Esophagus mucosa (tissue), 1 donor: ENCODE results near the gene MOB1A. TPM values are rescaled to one million over a fixed set of nuclear protein-coding genes. Genes with fewer than 3 reads are reported as not detected.
"Not testable (repeated sequence)": the region's sequence is repeated elsewhere in the genome, so short reads cannot be mapped to it uniquely, and the experiment has no call there.

Source experiments
- ATAC-seq: fragments of 200-7000 bp; cut with Tn5 transposase; one replicate; pipeline ENCODE4 v1.9.1; 2020
- total RNA-seq: library from RNA; stranded (reverse); gene quantifications from one replicate; pipeline ENCODE4 v1.2.4, GENCODE V29; 2023
- donor health status: DM: yes; HTN: yes; CAD: no.

MOB1A gene
- total RNA-seq = 81.3 TPM

DNA sequence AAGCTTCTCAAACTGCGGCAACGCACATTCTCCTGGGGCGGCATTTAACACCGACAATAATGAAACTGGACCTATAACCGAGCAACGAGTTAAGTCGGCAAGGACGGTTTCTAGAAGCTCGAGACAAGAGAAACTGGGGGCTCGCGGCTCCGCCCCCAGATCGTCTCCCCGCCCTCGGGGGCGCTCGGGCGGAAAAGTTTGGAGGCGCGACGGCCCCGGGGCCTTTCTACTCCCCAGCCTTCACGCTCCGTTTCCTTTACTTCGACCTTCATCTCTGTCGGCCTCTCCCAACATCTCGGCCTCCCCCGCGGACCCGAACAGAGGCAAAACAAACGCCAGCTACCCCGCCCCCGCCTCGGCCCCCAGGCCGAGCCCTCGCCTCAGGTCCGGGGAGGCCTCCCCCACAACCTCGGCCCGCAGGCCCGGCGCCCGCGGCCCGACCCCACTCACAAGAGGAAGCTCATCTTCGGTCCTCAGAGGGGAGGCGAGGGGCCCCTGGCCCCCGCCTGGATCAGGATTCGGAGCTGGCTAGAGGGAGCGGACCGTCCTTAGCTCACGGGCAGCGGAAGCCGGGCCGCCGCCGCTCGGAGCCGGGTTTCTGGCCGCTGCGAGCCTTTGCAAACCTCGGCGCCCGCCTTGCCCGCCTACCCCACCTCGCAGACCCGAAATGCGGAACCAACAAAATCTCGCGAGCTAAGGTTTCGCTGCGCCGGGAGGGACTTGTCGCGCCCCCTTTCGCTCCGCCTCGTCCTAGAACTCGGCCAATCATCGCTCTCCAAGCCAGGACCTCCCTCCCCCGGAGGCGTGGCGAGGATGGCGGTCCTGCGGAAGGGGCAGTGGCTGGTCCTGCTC lies at the start of gene MOB1A:
MOB1A (minus strand) TSS at position 669 of the 852 bp plus-strand sequence; CDS start at position 464, 205 bp downstream.
- ATAC-seq = peak; percentile 98

DNA sequence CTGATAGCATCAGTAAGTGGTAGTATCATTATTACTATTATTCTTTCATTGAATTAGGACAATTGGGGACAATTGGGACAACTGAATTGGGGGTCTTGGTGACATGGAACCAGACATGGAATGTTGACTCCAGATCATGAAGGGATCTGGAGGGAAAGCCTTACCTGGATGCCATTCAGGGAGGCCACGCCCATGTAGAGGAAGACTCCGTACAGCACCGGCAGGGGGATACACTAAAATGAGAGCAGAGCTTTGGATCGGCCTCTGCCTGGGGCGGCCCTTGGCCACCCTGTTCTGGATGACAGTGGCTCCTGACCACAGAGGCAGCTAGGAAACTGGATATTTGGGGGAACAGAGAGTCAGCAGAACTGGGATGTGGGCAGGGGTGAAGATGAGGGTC lies 49.0 kb upstream of the MOB1A start:
- ATAC-seq = no peak

DNA sequence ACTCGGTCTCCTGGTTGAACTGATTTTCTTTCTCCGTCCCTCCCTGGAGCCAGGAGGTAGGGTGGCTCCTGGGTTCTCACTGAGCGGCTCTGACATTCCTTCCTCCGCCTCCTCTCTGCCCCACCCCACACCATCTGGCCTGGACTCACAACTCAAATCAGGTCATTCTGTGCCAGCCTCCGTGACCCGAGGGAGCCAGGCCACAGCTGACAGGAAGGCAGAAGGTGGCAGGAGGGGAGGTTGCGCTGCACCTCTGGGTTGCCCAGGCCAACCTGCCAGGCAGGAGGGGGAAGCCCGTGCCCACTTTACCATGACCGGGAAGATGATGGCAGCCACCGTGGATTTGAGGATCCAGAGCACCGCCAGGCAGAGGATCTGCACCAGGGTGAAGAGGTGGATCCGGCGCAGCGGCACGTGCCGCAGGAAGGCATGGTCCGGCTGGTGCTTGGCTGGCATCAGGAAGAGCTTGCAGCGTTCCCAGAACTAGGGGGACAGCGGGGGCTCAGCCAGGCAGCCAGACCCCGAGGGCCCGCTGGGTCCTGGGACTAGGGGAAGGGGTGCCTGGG lies 48.1 kb upstream of the MOB1A start:
- ATAC-seq = peak; percentile 77

DNA sequence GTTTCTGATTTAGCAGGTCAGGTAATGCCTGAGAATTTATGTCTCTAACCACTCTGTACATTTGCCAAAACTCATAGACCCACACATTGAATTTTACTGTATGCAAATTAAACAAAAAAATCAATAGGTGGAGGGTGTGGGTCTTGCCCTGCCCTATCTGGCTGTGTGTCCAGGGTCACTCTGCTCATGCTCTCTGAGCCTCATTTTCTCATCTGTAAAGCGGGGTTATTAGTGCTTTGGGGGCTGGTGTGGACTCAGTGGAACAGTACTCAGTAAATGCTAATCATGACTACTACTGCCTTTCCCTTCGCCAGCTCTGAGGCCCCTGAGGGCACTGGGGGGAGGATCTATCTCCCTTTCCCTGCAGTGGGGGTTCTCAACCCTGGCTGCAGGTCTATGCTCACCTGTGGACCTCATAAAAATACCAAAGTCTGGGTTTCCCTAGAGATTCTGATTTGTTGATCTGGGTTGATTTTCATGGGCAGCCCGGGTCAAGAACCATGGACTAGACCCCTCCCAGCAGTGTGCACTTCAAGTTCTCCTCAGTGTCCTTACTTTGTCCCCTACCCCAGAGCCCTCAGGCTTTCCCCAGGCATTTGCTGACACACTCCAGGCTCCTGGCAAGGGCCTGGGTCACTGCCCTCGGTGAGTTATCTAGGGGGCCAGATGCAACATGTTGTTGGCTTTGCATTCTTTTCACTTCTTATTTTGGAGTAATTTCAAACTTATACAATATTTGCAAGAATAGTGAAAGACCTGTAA lies 47.2 kb upstream of the MOB1A start:
- ATAC-seq = no peak

DNA sequence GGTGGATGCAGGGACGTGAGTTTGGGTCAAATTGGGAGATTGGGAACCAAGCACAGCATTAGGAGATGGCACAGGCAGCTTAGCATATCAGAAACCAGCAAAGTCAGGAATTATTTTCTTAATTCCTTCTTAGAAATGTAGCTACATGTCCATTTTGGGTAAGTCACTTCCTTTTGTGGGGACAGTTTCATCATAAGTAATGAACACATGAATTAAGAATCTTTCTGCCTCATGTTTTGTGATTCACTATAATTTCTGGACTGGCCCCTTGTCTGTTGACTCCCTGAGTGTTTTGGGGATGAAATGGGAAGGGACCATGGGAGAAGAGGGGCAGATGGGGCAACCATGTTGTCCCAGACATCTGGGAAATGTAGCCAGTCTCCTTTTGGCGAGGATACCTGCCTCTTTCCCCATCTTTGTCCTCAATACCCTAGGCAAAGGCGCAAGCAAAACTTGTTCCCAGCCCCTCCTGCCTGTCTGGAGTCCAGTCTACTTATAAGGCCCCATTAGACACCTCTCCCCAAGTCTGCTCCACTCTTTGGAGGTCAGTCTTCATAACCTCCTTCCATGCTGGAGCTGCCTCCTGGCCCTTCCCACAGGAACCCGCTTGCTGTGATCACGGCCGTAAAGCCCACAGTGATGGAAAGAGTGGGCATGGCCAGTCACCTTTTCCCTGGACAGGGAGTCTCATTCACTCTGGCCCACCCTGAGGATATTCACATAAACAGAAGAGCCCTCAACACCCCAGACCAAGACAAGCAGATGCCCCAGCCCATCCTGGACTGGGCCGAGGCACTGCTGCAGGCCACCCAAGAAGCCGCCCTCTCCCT lies 45.5 kb upstream of the MOB1A start:
- ATAC-seq = no peak

DNA sequence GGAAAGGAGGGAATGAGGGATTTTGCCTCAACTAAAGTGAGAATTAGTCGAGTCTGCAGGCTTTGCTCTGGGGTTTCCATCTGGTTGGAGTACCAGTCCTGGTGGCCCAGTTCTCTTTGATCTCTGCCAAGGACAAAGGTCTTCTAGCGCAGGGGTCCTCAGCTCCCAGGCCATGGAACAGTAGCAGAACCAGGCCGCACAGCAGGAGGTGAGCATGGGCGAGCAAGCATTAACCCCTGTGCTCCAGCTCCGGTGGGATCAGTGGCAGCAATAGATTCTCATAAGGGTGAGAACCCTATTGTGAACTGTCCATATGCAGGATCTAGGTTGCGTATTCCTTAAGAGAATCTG lies 43.6 kb upstream of the MOB1A start:
- no peak for ATAC-seq

DNA sequence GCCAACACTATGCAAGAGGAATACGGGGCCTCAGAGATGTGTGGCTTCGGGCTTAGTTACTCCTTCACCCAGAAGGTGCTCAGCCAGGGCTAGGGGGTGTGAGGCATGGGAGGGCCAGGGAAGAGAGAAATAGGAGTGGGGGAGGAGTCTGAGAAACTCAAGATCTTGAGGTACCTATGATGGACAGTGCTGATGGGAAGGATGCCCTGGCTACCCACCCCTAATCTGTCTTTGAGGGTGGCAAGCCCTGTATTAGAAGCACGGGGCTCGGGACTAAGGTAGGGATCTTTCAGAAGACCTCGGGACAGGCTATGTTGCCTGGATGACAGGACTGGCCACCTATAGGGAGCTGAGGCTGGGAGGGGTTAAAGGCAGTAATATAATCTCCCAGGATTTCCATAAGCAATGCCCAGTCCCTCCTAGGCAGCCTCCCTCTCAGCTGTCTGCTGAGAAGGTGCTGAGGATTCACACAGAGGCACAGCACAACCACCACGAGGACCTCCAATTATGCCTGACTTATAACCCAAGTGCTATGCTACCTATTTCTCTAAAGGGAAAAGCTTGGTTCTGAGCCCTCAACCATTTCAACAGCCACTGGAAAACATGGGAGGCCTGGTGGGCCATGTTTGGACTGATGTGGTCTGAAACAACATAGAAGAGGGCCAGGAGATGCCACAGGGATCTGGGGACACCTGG lies 43.1 kb upstream of the MOB1A start:
- ATAC-seq = peak; percentile 5

DNA sequence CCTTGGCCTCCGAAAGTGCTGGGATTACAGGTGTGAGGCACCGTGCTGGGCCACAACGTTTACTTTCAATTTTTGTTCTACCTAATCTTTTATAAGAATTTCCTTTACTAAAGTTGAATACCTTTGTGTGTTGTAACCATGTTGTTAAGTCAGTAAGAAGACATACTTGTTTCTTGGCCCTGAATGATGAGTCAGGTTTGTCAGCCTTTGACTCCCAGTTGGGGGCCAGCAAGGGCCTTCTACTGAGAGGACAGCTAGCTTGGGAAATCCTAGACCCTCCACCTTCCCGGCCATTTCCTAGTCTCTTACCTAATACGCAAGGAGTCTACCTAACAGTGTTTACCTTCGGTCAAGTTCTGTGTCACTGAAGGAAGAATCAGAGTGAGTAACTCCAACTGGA lies 42.4 kb upstream of the MOB1A start:
- no peak for ATAC-seq

DNA sequence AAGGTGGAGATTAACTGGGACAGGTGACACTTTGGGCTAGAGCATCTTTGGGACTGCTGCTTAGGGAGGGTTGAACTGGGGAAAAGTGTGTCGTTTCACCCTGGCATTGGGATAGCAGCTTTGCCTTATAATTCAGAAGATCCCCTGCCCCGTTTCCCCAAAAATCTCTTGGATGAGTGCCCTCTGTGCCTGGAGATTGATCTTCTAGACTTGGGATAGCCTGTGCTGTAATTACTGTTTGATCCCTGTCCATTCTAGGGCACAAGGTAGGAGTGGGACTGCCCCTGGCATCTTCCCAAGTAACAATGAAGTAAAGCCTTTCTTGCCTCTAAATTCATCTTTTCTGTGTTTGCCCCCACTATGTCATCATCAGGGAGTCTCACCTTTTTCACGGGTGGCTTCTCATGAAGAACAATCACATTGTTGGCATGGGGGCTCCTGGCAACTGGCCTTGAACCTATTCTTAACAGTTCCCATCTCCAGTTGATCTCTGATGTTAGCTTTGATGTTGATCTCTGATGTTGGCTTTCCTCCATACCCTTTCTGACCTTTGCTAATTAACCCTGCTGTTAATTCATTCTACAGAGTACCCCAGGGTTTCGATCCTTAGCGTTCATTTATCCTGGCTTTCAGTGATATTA lies 41.3 kb upstream of the MOB1A start:
- no peak for ATAC-seq

DNA sequence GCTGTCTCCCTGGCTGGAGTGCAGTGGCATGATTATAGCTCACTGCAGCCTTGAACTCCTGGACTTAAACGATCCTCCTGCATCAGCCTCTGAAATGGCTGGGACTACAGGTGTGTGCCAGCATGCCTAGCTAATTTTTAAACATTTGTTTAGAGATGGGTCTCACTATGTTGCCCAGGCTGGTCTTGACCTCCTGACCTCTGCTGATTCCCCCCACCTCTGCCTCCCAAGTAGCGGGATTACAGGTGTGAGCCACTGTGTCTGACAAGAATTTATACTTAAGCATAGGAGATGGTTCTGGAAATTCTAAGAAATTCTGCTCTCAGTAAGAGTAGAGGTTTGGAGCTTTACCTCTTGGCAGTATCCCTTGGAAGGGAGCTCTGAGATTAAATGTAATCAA lies 38.0 kb upstream of the MOB1A start:
- no peak for ATAC-seq

DNA sequence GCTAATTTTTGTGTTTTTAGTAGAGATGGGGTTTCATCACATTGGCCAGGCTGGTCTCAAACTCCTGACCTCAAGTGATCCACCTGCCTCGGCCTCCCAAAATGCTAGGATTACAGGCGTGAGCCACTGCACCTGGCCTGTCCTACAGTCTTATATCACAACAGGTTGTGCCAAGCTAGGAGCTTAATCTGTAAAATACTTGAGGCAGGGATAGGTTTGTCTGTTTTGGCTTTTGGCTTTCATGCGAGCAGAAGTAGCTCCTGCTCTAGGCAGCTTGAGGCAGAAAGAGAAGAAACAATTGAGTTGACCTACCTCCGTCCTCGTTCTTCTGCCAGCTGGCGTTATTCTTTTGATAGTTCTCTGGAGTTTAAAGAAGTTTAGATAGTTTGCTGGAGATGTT lies 37.1 kb upstream of the MOB1A start:
- ATAC-seq = not testable (repeated sequence)

DNA sequence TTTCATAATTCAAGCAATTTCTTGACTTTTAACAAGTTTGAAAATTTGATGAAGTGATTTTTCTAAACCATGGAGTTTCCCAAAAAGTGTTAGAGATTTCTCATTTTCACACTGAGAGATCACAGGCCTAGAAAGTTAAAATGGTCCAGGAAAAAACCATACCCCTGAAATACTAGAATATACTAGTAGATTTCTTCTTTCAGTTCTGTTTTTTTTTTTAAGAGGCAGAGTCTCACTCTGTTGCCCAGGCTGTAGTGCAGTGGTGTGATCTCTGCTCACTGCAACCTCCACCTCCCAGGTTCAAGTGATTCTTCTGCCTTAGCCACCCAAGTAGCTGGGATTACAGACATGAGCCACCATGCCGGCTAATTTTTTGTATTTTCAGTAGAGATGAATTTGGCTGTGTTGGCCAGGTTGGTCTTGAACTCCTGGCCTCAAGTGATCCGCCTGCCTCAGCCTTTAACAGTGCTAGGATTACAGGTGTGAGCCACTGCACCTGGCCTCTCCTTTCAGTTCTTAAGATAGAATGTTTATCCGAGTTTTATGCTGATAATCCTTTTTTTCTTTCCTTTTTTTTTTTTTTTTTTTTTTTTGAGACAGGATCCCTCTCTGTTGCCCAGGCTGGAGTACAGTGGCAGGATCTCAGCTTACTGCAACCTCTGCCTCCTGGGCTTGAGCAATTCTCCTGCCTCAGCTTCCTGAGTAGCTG lies 34.2 kb upstream of the MOB1A start:
- no peak for ATAC-seq

DNA sequence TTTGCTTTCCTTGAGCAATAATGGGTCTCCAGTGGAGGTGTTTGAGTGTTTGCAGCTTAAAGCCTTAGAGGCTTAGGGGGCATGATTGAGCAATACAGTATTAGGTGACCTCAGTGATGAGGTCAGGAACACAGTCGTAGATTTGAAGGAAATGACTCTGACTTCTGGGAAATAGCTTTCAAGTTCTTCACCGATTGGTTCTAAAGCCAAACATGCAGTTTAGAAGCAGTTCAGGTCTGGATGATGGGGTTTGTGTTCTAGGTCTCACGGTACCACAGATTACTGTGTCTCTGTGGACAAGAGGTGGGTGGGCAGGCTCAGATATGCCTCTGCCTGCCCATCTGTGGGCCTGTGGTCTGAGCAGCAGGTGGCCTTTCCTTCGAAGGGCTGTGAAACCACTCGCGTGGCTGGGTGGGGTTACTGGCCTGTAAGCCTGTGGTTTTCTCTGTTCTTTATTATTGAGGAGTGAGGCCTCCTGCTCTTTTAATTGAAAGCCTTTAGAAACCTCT lies 27.6 kb upstream of the MOB1A start:
- peak; percentile 82 for ATAC-seq

DNA sequence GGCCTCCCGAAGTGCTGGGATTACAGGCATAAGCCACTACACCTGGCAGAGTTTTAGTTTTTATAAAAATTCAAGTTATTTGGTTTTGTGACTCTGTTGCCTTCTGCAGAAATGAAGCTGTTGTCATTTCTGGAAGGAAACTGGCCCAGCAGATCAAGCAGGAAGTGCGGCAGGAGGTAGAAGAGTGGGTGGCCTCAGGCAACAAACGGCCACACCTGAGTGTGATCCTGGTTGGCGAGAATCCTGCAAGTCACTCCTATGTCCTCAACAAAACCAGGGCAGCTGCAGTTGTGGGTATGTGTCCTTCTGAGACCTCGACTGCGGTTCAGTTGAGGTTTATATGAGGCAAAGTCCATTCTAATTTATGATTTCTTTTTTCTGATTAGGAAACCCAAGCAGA lies 26.9 kb upstream of the MOB1A start:
- peak; percentile 88 for ATAC-seq

DNA sequence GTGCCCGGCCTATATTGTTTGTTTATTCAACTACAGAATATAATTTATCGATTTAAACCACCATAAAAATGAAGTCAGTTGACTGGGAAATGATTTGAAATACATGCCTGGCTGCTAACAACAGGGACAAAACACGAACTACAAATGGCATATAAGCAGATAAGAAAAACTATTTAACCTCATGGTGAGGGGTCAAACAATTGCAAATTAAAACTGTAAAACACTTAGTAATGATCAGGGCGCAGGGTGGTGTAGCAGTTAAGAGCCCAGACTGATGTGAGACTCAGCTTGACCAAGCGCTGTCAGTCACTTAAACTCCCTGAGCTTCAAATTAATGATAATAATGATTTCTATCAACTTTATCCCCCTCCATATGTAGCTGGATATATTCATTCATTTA lies 26.4 kb upstream of the MOB1A start:
- ATAC-seq = no peak

DNA sequence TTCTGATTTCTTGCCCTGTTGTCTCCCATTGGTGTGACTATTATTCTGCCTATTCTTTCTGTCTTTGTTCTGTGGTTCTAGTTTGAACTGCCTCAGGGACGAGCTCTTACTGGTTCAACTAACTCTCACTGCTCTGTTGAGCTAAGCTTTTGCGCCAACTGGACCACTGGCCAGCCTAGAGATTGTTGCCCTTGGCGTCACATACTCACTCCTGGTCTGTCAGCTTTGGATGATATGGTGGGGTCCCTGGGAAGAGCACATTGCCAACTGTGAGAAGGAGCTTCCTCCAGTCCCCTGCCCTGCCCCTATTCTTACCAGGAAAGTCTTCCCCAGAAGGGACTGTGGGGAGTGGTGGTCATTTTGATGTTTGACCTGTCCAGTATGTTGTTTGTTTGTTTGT lies 25.8 kb upstream of the MOB1A start:
- no peak for ATAC-seq

DNA sequence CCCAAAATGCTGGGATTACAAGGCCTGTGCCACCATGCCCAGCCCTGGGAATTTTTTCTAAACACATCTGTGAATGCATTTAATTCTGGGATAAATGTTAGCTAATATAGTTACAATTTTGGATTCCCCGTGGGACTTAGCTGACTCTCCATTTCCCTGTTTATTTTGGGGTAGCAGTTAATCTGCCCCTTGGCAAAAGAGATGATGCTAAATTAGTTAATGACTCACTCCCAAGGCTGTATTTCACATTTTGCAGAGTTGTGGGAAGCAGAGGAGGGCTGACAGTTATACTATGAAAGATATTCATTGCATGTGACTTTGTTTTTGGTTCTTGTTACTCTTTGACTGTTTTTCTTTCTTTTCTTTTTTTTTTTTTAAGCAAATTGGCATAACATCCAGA lies 22.9 kb upstream of the MOB1A start:
- ATAC-seq = no peak

DNA sequence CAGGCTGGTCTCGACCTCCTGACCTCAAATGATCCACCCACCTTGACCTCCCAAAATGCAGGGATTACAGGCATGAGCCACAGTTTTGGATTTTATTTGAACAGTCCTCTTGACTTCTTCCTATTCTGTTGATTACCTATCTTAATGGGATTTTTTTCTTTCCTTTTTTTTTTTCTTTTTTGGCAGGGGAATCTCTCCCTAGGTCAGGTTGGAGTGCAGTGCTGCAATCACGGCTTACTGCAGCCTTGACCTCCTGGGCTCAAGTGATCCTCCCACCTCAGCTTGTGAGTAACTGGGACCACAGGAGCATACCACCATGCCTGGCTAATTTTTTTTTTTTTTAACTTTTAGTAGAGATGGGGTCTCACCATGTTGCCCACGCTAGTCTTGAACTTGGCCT lies 22.5 kb upstream of the MOB1A start:
- no peak for ATAC-seq

DNA sequence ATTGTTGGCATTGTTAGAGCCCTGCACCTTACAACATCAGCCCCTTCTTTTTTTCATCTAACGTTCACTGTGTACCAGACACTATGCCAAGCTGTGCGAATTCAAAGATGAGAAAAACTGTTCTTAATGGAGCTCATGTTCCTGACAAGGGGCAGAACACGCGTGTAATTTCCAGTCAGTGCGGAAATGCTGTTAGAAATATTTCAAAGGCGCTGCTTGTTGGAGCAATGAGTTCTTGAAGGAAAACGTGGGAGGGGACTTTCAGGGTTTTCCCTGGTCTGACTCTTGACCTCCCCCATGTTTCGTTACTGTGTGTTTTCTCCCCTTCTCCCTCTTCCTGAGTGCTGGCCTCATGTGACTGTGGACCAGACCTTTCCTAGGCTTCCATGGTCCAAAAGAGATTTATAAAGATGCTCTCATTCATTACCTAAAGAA lies 21.2 kb upstream of the MOB1A start:
- no peak for ATAC-seq

DNA sequence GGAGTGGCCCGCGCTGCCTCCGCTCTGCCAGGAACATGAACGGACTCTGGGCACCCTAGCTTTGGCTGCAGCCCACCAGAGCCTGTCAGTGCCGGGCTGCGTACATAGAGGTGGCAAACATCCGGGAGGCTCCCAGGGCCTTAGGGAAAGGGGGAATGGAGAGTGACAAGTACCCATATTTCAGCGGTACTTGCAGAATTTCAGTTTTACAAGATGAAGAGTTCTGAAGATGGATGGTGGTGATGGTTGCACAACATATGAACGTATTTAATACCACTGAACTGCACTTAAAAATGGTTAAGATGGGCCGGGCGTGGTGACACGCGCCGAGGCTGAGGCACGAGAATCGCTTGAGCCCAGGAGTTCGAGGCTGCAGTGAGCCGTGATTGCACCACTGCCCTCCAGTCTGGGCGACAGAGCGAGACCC lies 20.6 kb upstream of the MOB1A start:
- no peak for ATAC-seq
